ENCODE measurements around the gene POU5F1. TPM values are rescaled to one million over a fixed set of nuclear protein-coding genes. Genes with fewer than 3 reads are reported as not detected.
A peak's percentile ranks its signal among the peaks of the same experiment; 100 is the strongest.

POU5F1 gene
- total and polyA plus RNA-seq, 9 of the 15 experiments (the other 6 are each of a cell fraction or from before 2014, with no cell fraction given): 0.06 to 2.0 (median 0.10) TPM; not detected in 6

DNA sequence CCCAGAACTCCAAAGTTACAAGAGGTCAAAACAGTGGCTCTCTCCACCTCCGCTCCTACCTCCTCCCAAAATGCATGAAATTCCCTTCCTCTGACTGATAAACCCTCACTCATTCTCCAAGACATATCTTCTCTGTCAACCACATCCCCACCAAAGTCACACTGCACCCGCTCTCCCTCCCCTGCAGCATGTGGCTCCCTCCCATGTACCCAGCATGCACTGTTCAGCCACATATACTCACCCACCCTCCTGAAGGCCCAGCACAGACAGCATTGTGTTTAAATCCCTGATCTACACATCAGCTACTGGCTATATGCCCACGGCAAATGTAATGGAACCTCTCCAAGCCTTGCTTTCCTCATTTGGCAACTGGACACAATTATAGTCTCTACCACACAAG lies 5.5 kb upstream of the POU5F1 start (continued):
- TF ChIP-seq, protein P1, sequence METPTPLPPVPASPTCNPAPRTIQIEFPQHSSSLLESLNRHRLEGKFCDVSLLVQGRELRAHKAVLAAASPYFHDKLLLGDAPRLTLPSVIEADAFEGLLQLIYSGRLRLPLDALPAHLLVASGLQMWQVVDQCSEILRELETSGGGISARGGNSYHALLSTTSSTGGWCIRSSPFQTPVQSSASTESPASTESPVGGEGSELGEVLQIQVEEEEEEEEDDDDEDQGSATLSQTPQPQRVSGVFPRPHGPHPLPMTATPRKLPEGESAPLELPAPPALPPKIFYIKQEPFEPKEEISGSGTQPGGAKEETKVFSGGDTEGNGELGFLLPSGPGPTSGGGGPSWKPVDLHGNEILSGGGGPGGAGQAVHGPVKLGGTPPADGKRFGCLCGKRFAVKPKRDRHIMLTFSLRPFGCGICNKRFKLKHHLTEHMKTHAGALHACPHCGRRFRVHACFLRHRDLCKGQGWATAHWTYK (CRISPR knock-in tag; IDR thresholded peaks at IDR 0.05): no peak
- TF ChIP-seq SRSF7 (optimal IDR thresholded peaks at IDR 0.05; ENCODE audit: low read depth, low read length) (no peak), NR1H2 (CRISPR knock-in tag; IDR thresholded peaks at IDR 0.05) (no peak), ELF4 (CRISPR knock-in tag; IDR thresholded peaks at IDR 0.05) (0 out of 2 replicates have a peak, but pooled peaks have one; percentile 23), ZNF57 (CRISPR knock-in tag; IDR thresholded peaks at IDR 0.05) (no peak), SPI1 (IDR thresholded peaks at IDR 0.05; ENCODE audit: borderline replicate concordance, low read depth, low read length) (no peak), SIN3A (IDR thresholded peaks at IDR 0.05; ENCODE audit: borderline replicate concordance in 2 of 2, control insufficient read depth in 1 of 2, low read depth in 2 of 2, low read length in 2 of 2) (no peak), CBX8 (IDR thresholded peaks at IDR 0.05; ENCODE audit: borderline replicate concordance, extremely low read depth, low read depth, low read length, poor library complexity, severe bottlenecking) (no peak), XRCC5 (IDR thresholded peaks at IDR 0.05; ENCODE audit: low read depth, low read length) (no peak), ARHGAP35 (IDR thresholded peaks at IDR 0.05; ENCODE audit: partially characterized antibody) (no peak), SMARCB1 (IDR thresholded peaks at IDR 0.05; ENCODE audit: insufficient read length, low read depth) (no peak), ATF1 (CRISPR knock-in tag; IDR thresholded peaks at IDR 0.05) (no peak), ATF1 (tag; IDR thresholded peaks at IDR 0.05) (no peak), EP400 (IDR thresholded peaks at IDR 0.05) (no peak)
- TF ChIP-seq, protein P2, sequence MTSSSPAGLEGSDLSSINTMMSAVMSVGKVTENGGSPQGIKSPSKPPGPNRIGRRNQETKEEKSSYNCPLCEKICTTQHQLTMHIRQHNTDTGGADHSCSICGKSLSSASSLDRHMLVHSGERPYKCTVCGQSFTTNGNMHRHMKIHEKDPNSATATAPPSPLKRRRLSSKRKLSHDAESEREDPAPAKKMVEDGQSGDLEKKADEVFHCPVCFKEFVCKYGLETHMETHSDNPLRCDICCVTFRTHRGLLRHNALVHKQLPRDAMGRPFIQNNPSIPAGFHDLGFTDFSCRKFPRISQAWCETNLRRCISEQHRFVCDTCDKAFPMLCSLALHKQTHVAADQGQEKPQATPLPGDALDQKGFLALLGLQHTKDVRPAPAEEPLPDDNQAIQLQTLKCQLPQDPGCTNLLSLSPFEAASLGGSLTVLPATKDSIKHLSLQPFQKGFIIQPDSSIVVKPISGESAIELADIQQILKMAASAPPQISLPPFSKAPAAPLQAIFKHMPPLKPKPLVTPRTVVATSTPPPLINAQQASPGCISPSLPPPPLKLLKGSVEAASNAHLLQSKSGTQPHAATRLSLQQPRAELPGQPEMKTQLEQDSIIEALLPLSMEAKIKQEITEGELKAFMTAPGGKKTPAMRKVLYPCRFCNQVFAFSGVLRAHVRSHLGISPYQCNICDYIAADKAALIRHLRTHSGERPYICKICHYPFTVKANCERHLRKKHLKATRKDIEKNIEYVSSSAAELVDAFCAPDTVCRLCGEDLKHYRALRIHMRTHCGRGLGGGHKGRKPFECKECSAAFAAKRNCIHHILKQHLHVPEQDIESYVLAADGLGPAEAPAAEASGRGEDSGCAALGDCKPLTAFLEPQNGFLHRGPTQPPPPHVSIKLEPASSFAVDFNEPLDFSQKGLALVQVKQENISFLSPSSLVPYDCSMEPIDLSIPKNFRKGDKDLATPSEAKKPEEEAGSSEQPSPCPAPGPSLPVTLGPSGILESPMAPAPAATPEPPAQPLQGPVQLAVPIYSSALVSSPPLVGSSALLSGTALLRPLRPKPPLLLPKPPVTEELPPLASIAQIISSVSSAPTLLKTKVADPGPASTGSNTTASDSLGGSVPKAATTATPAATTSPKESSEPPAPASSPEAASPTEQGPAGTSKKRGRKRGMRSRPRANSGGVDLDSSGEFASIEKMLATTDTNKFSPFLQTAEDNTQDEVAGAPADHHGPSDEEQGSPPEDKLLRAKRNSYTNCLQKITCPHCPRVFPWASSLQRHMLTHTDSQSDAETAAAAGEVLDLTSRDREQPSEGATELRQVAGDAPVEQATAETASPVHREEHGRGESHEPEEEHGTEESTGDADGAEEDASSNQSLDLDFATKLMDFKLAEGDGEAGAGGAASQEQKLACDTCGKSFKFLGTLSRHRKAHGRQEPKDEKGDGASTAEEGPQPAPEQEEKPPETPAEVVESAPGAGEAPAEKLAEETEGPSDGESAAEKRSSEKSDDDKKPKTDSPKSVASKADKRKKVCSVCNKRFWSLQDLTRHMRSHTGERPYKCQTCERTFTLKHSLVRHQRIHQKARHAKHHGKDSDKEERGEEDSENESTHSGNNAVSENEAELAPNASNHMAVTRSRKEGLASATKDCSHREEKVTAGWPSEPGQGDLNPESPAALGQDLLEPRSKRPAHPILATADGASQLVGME (CRISPR knock-in tag; IDR thresholded peaks at IDR 0.05): no peak
- TF ChIP-seq, protein P3, sequence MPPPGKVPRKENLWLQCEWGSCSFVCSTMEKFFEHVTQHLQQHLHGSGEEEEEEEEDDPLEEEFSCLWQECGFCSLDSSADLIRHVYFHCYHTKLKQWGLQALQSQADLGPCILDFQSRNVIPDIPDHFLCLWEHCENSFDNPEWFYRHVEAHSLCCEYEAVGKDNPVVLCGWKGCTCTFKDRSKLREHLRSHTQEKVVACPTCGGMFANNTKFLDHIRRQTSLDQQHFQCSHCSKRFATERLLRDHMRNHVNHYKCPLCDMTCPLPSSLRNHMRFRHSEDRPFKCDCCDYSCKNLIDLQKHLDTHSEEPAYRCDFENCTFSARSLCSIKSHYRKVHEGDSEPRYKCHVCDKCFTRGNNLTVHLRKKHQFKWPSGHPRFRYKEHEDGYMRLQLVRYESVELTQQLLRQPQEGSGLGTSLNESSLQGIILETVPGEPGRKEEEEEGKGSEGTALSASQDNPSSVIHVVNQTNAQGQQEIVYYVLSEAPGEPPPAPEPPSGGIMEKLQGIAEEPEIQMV (tag; conservative IDR thresholded peaks at IDR 0.05; ENCODE audit: low read depth): no peak
- TF ChIP-seq, protein P4, sequence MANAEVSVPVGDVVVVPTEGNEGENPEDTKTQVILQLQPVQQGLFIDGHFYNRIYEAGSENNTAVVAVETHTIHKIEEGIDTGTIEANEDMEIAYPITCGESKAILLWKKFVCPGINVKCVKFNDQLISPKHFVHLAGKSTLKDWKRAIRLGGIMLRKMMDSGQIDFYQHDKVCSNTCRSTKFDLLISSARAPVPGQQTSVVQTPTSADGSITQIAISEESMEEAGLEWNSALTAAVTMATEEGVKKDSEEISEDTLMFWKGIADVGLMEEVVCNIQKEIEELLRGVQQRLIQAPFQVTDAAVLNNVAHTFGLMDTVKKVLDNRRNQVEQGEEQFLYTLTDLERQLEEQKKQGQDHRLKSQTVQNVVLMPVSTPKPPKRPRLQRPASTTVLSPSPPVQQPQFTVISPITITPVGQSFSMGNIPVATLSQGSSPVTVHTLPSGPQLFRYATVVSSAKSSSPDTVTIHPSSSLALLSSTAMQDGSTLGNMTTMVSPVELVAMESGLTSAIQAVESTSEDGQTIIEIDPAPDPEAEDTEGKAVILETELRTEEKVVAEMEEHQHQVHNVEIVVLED (CRISPR knock-in tag; IDR thresholded peaks at IDR 0.05): no peak
